Measurements from ENCODE around the gene VEPH1. TPM values are rescaled to one million over a fixed set of nuclear protein-coding genes. Genes with fewer than 3 reads are reported as not detected.

VEPH1 gene
- total RNA-seq, 2 experiments from 2014 or later: not detected

DNA sequence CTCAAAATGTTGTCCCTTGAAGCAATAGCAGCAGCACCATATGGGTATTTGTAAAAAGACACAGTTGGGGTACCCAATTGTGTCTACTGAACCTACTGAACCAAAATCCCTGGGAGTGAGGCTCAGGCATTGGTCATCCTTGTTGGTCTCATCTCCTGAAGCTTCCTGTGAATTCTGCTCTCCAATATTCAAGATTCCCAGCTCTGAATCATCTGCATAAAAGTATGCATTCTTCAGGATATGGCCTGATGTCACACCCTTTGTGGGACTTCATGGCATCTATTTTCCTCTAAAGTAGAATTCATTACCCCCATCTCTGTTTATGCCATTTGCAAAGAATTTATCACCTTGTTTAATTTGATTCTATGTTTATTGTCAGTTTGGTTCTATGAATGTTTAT, 79.9 kb downstream of the VEPH1 start:
- TF ChIP-seq, protein P1, sequence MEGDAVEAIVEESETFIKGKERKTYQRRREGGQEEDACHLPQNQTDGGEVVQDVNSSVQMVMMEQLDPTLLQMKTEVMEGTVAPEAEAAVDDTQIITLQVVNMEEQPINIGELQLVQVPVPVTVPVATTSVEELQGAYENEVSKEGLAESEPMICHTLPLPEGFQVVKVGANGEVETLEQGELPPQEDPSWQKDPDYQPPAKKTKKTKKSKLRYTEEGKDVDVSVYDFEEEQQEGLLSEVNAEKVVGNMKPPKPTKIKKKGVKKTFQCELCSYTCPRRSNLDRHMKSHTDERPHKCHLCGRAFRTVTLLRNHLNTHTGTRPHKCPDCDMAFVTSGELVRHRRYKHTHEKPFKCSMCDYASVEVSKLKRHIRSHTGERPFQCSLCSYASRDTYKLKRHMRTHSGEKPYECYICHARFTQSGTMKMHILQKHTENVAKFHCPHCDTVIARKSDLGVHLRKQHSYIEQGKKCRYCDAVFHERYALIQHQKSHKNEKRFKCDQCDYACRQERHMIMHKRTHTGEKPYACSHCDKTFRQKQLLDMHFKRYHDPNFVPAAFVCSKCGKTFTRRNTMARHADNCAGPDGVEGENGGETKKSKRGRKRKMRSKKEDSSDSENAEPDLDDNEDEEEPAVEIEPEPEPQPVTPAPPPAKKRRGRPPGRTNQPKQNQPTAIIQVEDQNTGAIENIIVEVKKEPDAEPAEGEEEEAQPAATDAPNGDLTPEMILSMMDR (IDR thresholded peaks at IDR 0.05): no peak
- no peak for DNase-seq
- Mint-ChIP-seq H3K9me3 (no peaks in the 10 kb centered on the region), H3K36me3 (ENCODE audit: low read depth) (no peaks in the 10 kb centered on the region), H3K27me3 (no peaks in the 10 kb centered on the region), H3K27ac (no peak overlapping the region), H3K4me1 (ENCODE audit: low read depth) (no peaks in the 10 kb centered on the region), H3K4me3 (no peak overlapping the region)
- ChIA-PET CTCF (no interaction called here), POLR2A (no interaction called here)
- ATAC-seq: no peak
- intact Hi-C loops (cut with micrococcal nuclease): no loop called here

DNA sequence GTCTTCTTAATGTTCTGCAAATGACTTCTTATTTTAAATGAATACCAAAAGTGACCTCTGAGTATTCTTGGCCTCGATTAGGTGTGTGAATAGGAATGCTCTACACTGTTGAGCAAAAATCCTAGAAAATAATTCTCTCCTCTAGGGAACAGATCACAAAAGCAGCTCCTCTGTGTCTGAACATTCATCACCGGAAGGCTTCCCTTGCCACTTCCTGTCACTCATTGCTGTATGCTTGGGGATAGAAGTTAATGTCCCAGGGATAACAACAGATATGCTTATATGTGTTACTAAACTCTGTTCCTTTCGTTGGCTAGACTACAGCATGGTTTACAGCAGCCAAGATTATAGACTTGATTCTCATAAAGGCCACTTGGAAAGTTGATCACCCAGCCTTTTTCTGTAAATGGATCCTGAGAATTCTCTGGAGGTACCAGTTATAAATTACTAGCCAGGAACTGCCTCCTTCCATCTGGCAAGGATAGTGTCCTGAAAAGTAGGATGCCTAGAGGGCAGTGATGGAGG, 82.5 kb downstream of the VEPH1 start:
- Mint-ChIP-seq H3K4me3 (no peak overlapping the region), H3K36me3 (ENCODE audit: low read depth) (no peaks in the 10 kb centered on the region), H3K27ac (no peak overlapping the region), H3K9me3 (no peaks in the 10 kb centered on the region), H3K27me3 (no peaks in the 10 kb centered on the region), H3K4me1 (ENCODE audit: low read depth) (no peaks in the 10 kb centered on the region)
- TF ChIP-seq, protein P1 (IDR thresholded peaks at IDR 0.05): no peak
- ATAC-seq (no peak), DNase-seq (no peak)
- intact Hi-C loops (cut with micrococcal nuclease): no loop called here
- ChIA-PET CTCF (no interaction called here), POLR2A (no interaction called here)

DNA sequence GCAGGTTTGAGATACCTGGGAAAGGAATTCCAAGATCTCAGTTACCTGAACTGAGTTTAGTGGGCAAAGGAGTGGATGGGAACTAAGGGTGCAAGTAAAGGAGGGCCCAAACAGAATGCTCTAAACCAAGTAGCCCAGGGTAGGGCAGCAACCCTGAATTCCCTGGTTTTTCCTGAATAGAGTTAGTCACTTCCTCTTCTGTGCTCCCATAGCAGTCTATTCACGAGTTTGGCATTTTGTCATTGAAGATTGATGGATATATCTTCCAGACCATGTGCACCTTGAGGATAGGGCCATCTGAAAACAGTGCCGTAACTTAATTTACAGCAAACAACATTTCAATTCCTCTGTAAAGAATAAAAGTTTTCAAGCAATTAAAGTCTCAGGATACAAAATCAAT, 85.1 kb downstream of the VEPH1 start:
- Mint-ChIP-seq H3K4me1 (ENCODE audit: low read depth) (no peaks in the 10 kb centered on the region), H3K9me3 (no peaks in the 10 kb centered on the region), H3K27me3 (no peaks in the 10 kb centered on the region), H3K4me3 (no peak overlapping the region), H3K27ac (no peak overlapping the region), H3K36me3 (ENCODE audit: low read depth) (no peaks in the 10 kb centered on the region)
- intact Hi-C loops (cut with micrococcal nuclease): no loop called here
- POLR2A ChIA-PET: no interaction called here
- ATAC-seq: no peak
- TF ChIP-seq, protein P1 (IDR thresholded peaks at IDR 0.05): no peak
- CTCF ChIA-PET: no interaction called here
- no peak for DNase-seq

DNA sequence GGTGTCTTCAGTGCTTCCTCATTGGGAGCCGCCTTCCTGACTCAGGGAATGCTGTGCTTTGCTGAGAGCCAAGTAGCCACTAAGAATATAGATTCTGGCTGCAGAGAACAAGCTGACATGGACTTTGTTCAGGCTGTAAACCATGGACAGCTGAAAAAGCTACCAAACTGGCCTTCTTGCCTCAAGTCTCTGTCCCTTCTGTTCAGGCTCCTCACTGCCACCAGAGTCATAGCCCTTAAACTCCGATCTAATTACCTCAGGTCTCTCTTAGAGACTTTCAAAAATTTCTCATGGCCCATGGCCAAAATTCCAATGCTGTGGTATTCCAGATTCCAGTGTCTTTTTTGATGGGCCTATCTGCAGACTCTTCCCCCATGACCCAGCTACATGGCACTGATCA, 86.0 kb downstream of the VEPH1 start:
- Mint-ChIP-seq H3K9me3 (no peaks in the 10 kb centered on the region), H3K4me3 (no peak overlapping the region), H3K4me1 (ENCODE audit: low read depth) (no peaks in the 10 kb centered on the region), H3K36me3 (ENCODE audit: low read depth) (no peaks in the 10 kb centered on the region), H3K27ac (no peak overlapping the region), H3K27me3 (no peaks in the 10 kb centered on the region)
- intact Hi-C loops (cut with micrococcal nuclease): no loop called here
- TF ChIP-seq, protein P1 (IDR thresholded peaks at IDR 0.05): no peak
- DNase-seq: no peak
- CTCF ChIA-PET: no interaction called here
- no peak for ATAC-seq
- POLR2A ChIA-PET: no interaction called here

DNA sequence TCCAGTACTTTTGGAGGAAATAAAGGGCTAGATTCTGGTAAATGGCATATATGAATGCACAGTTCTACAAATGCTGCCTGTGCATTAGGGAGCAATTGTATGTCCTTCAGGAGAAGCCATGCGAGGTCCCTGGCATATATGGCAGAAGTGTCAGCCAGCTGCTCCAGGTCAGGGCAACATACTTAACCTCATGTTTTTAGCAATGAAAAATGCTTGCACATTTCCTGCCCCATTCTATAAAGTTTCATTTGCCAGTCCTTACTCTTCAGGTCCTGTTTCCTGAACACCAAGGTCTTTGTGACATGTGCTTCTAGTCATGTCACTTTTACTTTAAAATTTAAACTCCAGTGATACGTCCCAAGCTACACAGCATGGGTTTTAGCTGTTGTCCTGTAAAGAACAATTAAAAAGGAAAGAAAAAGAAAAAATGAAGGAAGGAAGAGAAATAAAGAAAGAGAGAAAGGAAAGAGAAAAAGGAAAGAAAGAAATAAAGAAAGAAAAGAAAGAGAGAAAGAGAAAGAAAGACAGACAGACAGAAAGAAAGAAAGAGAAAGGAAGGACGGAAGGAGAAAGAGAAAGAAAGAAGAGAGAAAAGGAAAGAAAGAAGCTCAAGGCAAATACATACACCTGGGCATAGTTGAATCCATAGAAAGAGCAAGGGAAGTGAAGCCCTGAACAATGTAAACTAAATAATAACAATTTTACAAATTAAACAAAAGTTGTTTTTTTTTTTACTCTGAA, 86.7 kb downstream of the VEPH1 start:
- no peaks in the 10 kb centered on the region for H3K4me1 Mint-ChIP-seq (ENCODE audit: low read depth)
- no peak for ATAC-seq
- no peak overlapping the region for H3K27ac Mint-ChIP-seq
- ChIA-PET CTCF (no interaction called here), POLR2A (no interaction called here)
- H3K9me3 Mint-ChIP-seq: no peaks in the 10 kb centered on the region
- H3K4me3 Mint-ChIP-seq: no peak overlapping the region
- TF ChIP-seq, protein P1 (IDR thresholded peaks at IDR 0.05): no peak
- no peaks in the 10 kb centered on the region for H3K27me3 Mint-ChIP-seq
- intact Hi-C loops (cut with micrococcal nuclease): no loop called here
- H3K36me3 Mint-ChIP-seq (ENCODE audit: low read depth): no peaks in the 10 kb centered on the region
- DNase-seq: no peak
